HG03196 (cell line): ENCODE data around the gene FXYD4.
"Not testable (repeated sequence)": the region's sequence is repeated elsewhere in the genome, so short reads cannot be mapped to it uniquely, and the experiment has no call there.

Experiments
- ATAC-seq: cut with Tn5 transposase; IDR thresholded peaks from one replicate; pipeline ENCODE4 v1.9.1; 2021; ENCODE audit not compliant: unreplicated experiment

FXYD4 gene

DNA sequence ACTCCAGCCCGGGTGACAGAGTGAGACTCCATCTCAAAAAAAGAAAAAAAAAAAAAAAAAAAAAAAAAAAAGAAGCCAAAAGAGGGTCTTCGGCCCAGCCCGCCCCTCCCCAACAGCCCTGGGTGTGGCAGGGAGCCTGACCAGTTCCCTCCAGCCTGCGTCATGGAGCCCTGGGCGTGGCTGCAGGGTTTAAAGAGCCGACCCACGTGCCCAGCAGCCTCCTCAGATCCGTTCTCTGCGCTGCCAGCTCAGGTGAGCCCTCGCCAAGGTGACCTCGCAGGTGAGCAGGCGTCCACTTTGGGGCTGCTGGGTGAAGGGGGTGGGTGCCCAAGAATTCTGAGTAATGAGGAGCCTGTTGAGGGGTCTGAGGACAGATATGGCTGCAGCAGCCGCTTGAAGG lies at the start of gene FXYD4:
FXYD4 (plus strand) TSS at position 219 of the 400 bp plus-strand sequence. CDS start 2,111 bp downstream, outside the sequence.
- no peak for ATAC-seq

- no peak for ATAC-seq
These were observed 49.1 kb upstream of the FXYD4 start for GRCh38 chr10:43322331-43322730.

GRCh38 chr10:43322769-43323168 lies 48.7 kb upstream of the FXYD4 start:
- no peak for ATAC-seq

GRCh38 chr10:43323245-43323644 lies 48.2 kb upstream of the FXYD4 start:
- ATAC-seq = no peak

GRCh38 chr10:43324876-43325275 lies 46.6 kb upstream of the FXYD4 start:
- no peak for ATAC-seq

DNA sequence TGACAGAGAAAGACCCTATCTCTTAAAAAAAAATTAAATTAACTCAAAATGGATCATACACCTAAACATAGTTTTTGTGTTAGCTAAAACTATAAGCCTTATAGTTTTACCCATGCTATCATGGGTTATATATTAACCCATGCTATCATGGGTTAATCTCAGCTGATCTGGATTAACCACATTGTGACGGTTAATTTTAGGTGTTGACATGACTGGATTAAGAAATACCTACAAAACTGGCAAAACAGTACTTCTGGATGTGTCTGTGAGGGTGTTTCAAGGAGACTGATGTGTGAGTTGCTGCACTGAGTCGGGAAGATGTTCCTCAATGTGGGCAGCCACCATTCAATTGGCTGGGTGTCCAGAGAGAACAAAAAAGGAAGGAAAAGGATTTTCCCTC lies 44.3 kb upstream of the FXYD4 start:
- no peak for ATAC-seq

GRCh38 chr10:43327986-43328385 lies 43.5 kb upstream of the FXYD4 start:
- ATAC-seq = no peak

GRCh38 chr10:43328810-43329209 lies 42.6 kb upstream of the FXYD4 start:
- ATAC-seq = not testable (repeated sequence)

DNA sequence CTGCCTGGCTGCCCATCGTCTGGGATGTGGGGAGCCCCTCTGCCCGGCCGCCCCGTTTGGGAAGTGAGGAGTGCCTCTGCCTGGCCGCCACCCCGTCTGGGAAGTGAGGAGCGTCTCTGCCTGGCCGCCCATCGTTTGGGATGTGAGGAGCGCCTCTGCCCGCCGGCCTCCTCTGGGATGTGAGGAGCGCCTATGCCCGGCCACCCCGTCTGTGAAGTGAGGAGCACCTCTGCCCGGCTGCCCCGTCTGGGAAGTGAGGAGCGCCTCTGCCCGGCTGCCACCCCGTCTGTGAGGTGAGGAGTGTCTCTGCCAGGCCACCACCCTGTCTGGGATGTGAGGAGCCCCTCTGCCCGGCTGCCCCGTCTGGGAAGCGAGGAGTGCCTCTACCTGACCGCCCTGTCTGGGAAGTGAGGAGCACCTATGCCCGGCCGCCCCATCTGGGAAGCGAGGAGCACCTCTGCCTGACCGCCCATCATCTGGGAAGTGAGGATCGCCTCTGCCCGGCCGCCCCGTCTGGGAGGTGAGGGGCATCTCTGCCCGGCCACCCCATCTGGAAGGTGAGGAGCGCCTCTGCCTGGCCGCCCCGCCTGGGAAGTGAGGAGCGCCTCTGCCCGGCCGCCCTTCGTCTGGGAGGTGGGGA lies 42.1 kb upstream of the FXYD4 start:
- ATAC-seq = not testable (repeated sequence)

GRCh38 chr10:43330049-43330823 lies 41.2 kb upstream of the FXYD4 start:
- not testable (repeated sequence) for ATAC-seq

DNA sequence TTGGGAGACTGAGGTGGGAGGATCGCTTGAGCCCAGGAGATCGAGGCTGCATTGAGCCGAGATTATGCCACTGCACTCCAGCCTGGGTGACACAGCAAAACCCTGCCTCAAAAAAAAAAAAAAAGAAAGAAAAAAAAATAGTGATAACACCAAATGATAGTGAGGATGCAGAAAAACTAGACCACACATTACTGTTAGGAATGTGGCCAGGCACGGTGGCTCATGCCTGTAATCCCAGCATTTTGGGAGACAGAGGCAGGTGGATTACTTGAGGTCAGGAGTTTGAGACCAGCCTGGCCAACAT lies 40.7 kb upstream of the FXYD4 start:
- ATAC-seq = not testable (repeated sequence)

- ATAC-seq = no peak
These were observed 37.8 kb upstream of the FXYD4 start for GRCh38 chr10:43333653-43334052.

- ATAC-seq = no peak
These were observed 35.4 kb upstream of the FXYD4 start for GRCh38 chr10:43336061-43336460.

GRCh38 chr10:43336641-43337318 lies 34.7 kb upstream of the FXYD4 start:
- ATAC-seq = no peak

GRCh38 chr10:43337536-43337935 lies 33.9 kb upstream of the FXYD4 start:
- not testable (repeated sequence) for ATAC-seq

DNA sequence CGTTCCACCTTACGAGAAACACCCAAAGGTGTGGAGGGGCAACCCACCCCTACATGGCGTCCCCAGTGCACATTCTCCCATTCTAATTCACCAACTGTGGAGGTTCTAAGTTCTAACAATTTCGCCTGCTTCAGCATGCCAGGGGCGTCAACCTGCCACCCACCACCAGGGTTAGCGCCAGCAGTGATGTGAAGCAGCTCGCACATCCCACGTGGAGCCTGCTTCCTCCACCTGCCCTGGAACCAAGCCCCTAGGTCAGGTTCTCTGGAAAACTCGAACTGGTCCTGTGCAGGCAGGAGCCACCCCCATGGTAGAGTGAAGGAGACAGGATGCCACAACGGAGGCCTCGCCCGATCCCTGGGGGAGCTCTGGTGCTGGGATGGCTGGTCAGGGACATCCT lies 33.3 kb upstream of the FXYD4 start:
- ATAC-seq = no peak

DNA sequence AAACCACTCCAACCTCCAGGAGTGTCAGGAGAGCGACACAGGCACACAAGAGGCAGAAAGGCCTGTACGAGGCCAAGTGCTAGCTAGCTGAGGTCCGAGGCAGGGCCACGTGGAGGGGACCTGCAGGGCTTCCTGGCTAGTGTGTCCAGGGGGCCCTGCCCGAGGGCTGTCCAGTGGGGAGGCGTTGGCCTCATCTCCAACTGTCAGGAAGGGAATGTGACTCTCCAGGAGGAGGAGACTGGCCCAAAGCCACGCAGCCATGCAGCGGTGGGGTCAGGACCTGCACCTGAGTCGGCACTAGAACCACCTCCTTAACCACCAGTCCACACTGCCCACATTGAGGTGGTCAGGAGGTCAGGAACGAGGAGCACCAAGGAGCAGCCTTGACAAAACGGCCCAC lies 32.3 kb upstream of the FXYD4 start:
- ATAC-seq = no peak

DNA sequence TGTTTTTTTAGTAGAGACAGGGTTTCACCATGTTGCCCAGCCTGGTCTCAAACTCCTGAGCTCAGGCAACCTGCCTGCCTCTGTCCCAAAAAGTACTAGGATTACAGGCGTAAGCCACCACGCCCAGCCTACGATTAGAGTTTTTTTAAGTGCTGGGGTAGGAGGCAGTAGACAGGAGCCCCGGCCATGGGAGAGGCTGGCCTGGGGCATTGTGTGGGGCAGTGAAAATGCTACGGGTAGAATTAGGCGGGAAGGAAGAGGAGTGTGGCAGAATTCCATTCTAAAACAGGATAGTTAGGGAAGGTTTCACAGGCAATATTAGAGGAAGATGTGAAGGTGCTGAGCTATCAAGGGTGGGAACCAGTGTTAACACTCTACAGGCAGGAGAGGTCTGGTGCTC lies 31.3 kb upstream of the FXYD4 start:
- ATAC-seq = no peak

GRCh38 chr10:43340619-43341018 lies 30.8 kb upstream of the FXYD4 start:
- ATAC-seq = no peak

GRCh38 chr10:43341450-43341849 lies 30.0 kb upstream of the FXYD4 start:
- ATAC-seq = no peak

DNA sequence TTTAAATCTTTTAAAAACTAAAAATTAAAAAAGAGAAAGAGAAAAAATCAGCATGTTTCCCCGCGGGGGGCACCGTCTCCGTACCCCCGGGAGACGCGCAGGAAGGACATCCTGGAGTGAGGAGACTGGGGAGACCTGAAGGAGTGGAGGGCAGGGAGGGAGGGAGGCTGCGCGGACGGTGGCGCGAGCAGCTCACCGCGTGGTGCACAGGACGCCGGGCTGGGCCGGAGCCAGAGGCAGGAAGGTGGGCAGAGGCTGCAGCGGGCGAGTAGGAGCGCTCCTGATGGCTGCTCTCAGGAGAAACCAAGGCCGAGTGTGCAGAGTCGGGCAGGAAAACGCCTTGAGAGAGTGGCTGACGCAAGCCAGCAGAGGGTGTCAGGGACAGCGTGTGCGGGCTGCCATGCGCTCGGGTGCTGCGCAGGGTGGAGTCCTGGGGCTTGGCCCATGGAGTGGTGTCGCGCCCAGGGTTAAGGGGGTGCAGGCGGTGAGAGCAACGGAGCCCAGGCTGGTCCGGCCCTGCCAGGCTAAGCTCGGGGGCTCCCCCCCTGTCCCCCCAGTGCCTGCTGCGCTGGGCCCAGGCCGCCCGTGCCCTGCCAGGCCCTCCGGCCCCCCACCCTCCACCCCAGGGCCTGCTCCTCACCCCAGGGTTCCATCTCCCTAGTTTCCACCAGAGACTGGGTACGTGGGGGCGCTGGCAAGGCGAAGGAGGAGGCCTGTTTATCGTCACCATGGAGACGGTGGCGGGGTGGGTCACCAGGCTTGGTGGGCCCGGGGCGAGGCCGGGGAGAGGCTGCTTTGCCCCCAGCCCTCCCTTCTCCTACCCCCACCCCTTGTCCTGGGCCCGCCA lies 28.9 kb upstream of the FXYD4 start:
- ATAC-seq = no peak
